Measurements from ENCODE around the gene FGR.

Gene FGR

GRCh38 chr1:27659497-27660299 lies 24.7 kb upstream of the FGR start:
- no peak for TF ChIP-seq CTCF (IDR thresholded peaks at IDR 0.05; ENCODE audit: low read depth, low read length)
- DNase-seq (ENCODE audit: extremely low read depth, low read depth), result no peak

- TF ChIP-seq CTCF (IDR thresholded peaks at IDR 0.05; ENCODE audit: low read depth, low read length), result no peak
- DNase-seq (ENCODE audit: extremely low read depth, low read depth), result no peak
Measured at GRCh38 chr1:27658951-27659496, 24.0 kb upstream of the FGR start.

GRCh38 chr1:27656157-27656893 lies 21.3 kb upstream of the FGR start:
- no peak for DNase-seq (ENCODE audit: extremely low read depth, low read depth)
- TF ChIP-seq CTCF (IDR thresholded peaks at IDR 0.05; ENCODE audit: low read depth, low read length), result no peak

- no peak for TF ChIP-seq CTCF (IDR thresholded peaks at IDR 0.05; ENCODE audit: low read depth, low read length)
- DNase-seq (ENCODE audit: extremely low read depth, low read depth), result no peak
Measured at GRCh38 chr1:27655151-27655937, 20.4 kb upstream of the FGR start.

- no peak for DNase-seq (ENCODE audit: extremely low read depth, low read depth)
- no peak for TF ChIP-seq CTCF (IDR thresholded peaks at IDR 0.05; ENCODE audit: low read depth, low read length)
Measured at GRCh38 chr1:27652111-27652864, 17.3 kb upstream of the FGR start.

- no peak for TF ChIP-seq CTCF (IDR thresholded peaks at IDR 0.05; ENCODE audit: low read depth, low read length)
- no peak for DNase-seq (ENCODE audit: extremely low read depth, low read depth)
Measured at GRCh38 chr1:27650539-27651175, 15.7 kb upstream of the FGR start.

Data from AG09319 (cell line).